Uterus (tissue), 4 donors: Measurements from ENCODE around the gene CD40. TPM values are rescaled to one million over a fixed set of nuclear protein-coding genes. Genes with fewer than 3 reads are reported as not detected.

Source experiments
- DNase-seq, 2 donors: peaks; one replicate each; pipeline ENCODE4 v3.0.0-alpha.2; 2019 to 2020
- H3K27ac ChIP-seq, 2 donors: fragments of 200-600 bp; sonication (generic); 1 replicate in 1 of 2; 2 replicates in 1 of 2; pipeline ENCODE4 v1.5.1; 2016 to 2018
- H3K27me3 ChIP-seq, 2 donors: fragments of 200-600 bp; sonication (generic); one replicate each; pipeline ENCODE4 v1.5.1; 2018 to 2019; ENCODE audit warnings: control low read depth in 1 of 2
- H3K36me3 ChIP-seq, 2 donors: fragments of 200-600 bp; sonication (generic); one replicate each; pipeline ENCODE4 v1.5.1; 2019; ENCODE audit warnings: control low read depth in 1 of 2
- H3K4me1 ChIP-seq, 2 donors: fragments of 200-600 bp; sonication (generic); one replicate each; pipeline ENCODE4 v1.5.1; 2018 to 2019; ENCODE audit warnings: control low read depth in 1 of 2
- H3K4me3 ChIP-seq, 2 donors: fragments of 200-600 bp; sonication (generic); 1 replicate in 1 of 2; 2 replicates in 1 of 2; pipeline ENCODE4 v1.5.1; 2018 to 2019; ENCODE audit warnings: mild to moderate bottlenecking in 1 of 2
- H3K9me3 ChIP-seq, 2 donors: fragments of 200-600 bp; sonication (generic); one replicate each; pipeline ENCODE4 v1.5.1; 2019; ENCODE audit warnings: control low read depth in 1 of 2
- CTCF ChIP-seq, 4 experiments: fragments of 200-600 bp in 2 of 4; fragments of 450-650 bp in 2 of 4; sonication (generic) in 2 of 4; IDR thresholded peaks; one replicate each; pipeline ENCODE4 v1.5.1; 2016 to 2019; ENCODE audit warnings: antibody characterized with exemption in 4 of 4, mild to moderate bottlenecking in 2 of 4, moderate library complexity in 1 of 4
- POLR2A ChIP-seq, 2 donors: fragments of 450-650 bp; IDR thresholded peaks; one replicate each; pipeline ENCODE4 v1.6.1; 2016; ENCODE audit warnings: antibody characterized with exemption in 2 of 2, mild to moderate bottlenecking in 1 of 2, moderate library complexity in 1 of 2
- intact Hi-C: fragments of 100-400 bp; cut with DNase I; formaldehyde crosslinking; loops from one replicate; pipeline ENCODE4 v1.15.1; 2023; ENCODE audit warnings: low total_unique reads
- total RNA-seq, 4 donors: library from RNA; depleted of rRNA in 3 of 4; stranded (reverse); fragments of >200 nt in 3 of 4; gene quantifications; one replicate each; pipeline versions ENCODE4 v1.1.0 to v1.2.4, GENCODE V29; 2014 to 2023
- donor health status: DM: yes; HTN: yes; CAD: no.

CD40 gene
- total RNA-seq, 4 donors from 2014 or later, result 2.6 to 36.5 (median 23.5) TPM

- H3K36me3 ChIP-seq, result no peaks in the 10 kb centered on the region
- no peaks in the 10 kb centered on the region for H3K9me3 ChIP-seq
- intact Hi-C loops, result no loop called here
- no peak for DNase-seq
- no peak overlapping the region for H3K4me3 ChIP-seq
- H3K27ac ChIP-seq, result no peak overlapping the region
- H3K27me3 ChIP-seq, result no peaks in the 10 kb centered on the region
- no peaks in the 10 kb centered on the region for H3K4me1 ChIP-seq
- TF ChIP-seq CTCF (IDR thresholded peaks at IDR 0.05) (no peak), POLR2A (IDR thresholded peaks at IDR 0.05) (no peak)
Observed at GRCh38 chr20:46148313-46149208, 30.4 kb downstream of the CD40 start.

GRCh38 chr20:46150943-46151342 lies 32.8 kb downstream of the CD40 start:
- H3K9me3 ChIP-seq, result no peaks in the 10 kb centered on the region
- H3K4me3 ChIP-seq, result no peak overlapping the region
- no peaks in the 10 kb centered on the region for H3K36me3 ChIP-seq
- intact Hi-C loops, result no loop called here
- TF ChIP-seq POLR2A (IDR thresholded peaks at IDR 0.05), result no peak
- no peak for TF ChIP-seq CTCF (IDR thresholded peaks at IDR 0.05)
- no peak overlapping the region for H3K27ac ChIP-seq
- no peak for DNase-seq
- no peaks in the 10 kb centered on the region for H3K4me1 ChIP-seq
- no peaks in the 10 kb centered on the region for H3K27me3 ChIP-seq

- no peak for TF ChIP-seq CTCF (IDR thresholded peaks at IDR 0.05)
- no peak for TF ChIP-seq POLR2A (IDR thresholded peaks at IDR 0.05)
- Histone ChIP-seq H3K36me3 (no peaks in the 10 kb centered on the region), H3K9me3 (no peaks in the 10 kb centered on the region), H3K27me3 (no peaks in the 10 kb centered on the region), H3K4me3 (no peak overlapping the region), H3K4me1 (no peaks in the 10 kb centered on the region), H3K27ac (no peak overlapping the region)
- intact Hi-C loops, result no loop called here
- no peak for DNase-seq
Observed at GRCh38 chr20:46151936-46152335, 33.8 kb downstream of the CD40 start.

- TF ChIP-seq CTCF (IDR thresholded peaks at IDR 0.05) (no peak), POLR2A (IDR thresholded peaks at IDR 0.05) (no peak)
Observed at GRCh38 chr20:46152824-46153586, 34.9 kb downstream of the CD40 start.

GRCh38 chr20:46154305-46154704 lies 36.2 kb downstream of the CD40 start:
- Histone ChIP-seq H3K27ac (no peak overlapping the region), H3K9me3 (no peaks in the 10 kb centered on the region), H3K27me3 (peaks cover 0 to 3% of the 10 kb centered on the region in 2 donors), H3K36me3 (no peaks in the 10 kb centered on the region), H3K4me3 (no peak overlapping the region), H3K4me1 (no peaks in the 10 kb centered on the region)
- intact Hi-C loops, result no loop called here
- TF ChIP-seq POLR2A (IDR thresholded peaks at IDR 0.05), result no peak
- TF ChIP-seq CTCF (IDR thresholded peaks at IDR 0.05), result no peak
- no peak for DNase-seq

More at GRCh38 chr20:46152824-46153586, 34.9 kb downstream of the CD40 start:
- peaks cover 0 to 3% of the 10 kb centered on the region in 2 donors for H3K27me3 ChIP-seq
- intact Hi-C loops, result no loop called here
- H3K4me1 ChIP-seq, result no peaks in the 10 kb centered on the region
- no peaks in the 10 kb centered on the region for H3K9me3 ChIP-seq
- no peaks in the 10 kb centered on the region for H3K36me3 ChIP-seq
- no peak overlapping the region for H3K27ac ChIP-seq
- DNase-seq, result no peak
- no peak overlapping the region for H3K4me3 ChIP-seq
